ENCODE measurements around the gene ENTPD5. TPM values are rescaled to one million over a fixed set of nuclear protein-coding genes. Genes with fewer than 3 reads are reported as not detected.
"Not testable (repeated sequence)": the region's sequence is repeated elsewhere in the genome, so short reads cannot be mapped to it uniquely, and the experiment has no call there.

Gene ENTPD5
- total and polyA plus RNA-seq, 2 donors from 2014 or later, result 24.7 to 28.3 TPM

DNA sequence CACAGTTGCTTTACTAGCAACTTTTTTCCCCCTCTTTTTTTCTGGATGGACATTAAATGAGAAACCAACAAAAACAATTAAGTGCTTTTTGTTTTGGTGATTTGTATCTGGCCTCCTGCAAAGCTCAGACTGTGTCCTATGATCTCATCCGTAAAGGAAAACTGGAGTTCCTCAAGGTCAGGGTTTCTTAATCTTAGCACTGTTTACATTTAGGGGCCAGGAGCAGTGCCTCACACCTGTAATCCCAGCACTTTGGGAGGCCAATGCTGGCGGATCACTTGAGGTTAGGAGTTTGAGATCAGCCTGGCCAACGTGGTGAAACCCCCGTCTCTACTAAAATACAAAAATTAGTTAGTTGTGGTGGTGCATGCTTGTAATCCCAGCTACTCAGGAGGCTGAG lies 28.0 kb downstream of the ENTPD5 start:
- FAIRE-seq (no peak), DNase-seq (no peak)
- Histone ChIP-seq H3K27ac (ENCODE audit: low read depth in 2 of 2, low read length in 2 of 2) (no peak overlapping the region), H3K4me1 (ENCODE audit: control insufficient read depth in 2 of 3, insufficient read depth in 2 of 3, low read depth in 1 of 3, low read length in 3 of 3) (peaks cover 2 to 4% (median 2%) of the 10 kb centered on the region in 3 donors), H3K36me3 (ENCODE audit: control insufficient read depth in 2 of 3, insufficient read depth in 3 of 3, low read length in 3 of 3) (peaks cover 4 to 14% (median 11%) of the 10 kb centered on the region in 3 donors), H3K4me3 (ENCODE audit: low read length in 3 of 3) (no peak overlapping the region), H3K9me3 (ENCODE audit: control insufficient read depth in 2 of 3, insufficient read depth in 1 of 3, low read length in 3 of 3) (no peaks in the 10 kb centered on the region), H3K9ac (ENCODE audit: low read length in 3 of 3) (no peak overlapping the region), H3K27me3 (ENCODE audit: control insufficient read depth, insufficient read depth, low read length) (no peaks in the 10 kb centered on the region)
- intact Hi-C loops (cut with DNase I), result no loop called here
- no peak for TF ChIP-seq CTCF (IDR thresholded peaks at IDR 0.05; ENCODE audit: borderline replicate concordance, extremely low read depth, insufficient read depth)

DNA sequence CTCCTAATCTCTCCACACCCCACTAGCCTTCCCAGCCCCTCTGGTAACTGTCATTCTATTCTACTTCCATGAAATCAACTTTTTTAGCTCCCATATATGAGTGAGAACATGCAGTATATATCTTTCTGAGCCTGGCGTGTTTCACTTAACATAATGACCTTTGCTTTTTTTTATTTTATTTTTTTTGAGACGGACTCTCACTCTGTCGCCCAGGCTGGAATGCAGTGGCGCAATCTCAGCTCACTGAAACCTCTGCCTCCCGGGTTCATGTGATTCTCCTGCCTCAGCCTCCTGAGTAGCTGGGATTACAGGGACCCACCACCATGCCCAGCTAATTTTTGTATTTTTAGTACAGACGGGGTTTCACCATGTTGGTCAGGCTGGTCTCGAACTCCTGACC lies 30.4 kb downstream of the ENTPD5 start:
- H3K36me3 ChIP-seq (ENCODE audit: control insufficient read depth in 2 of 3, insufficient read depth in 3 of 3, low read length in 3 of 3), result peaks cover 6 to 18% (median 14%) of the 10 kb centered on the region in 3 donors
- intact Hi-C loops (cut with DNase I); H3K9me3 ChIP-seq (ENCODE audit: control insufficient read depth in 2 of 3, insufficient read depth in 1 of 3, low read length in 3 of 3); H3K27me3 ChIP-seq (ENCODE audit: control insufficient read depth, insufficient read depth, low read length); DNase-seq; H3K4me3 ChIP-seq (ENCODE audit: low read length in 3 of 3); H3K27ac ChIP-seq (ENCODE audit: low read depth in 2 of 2, low read length in 2 of 2); H3K4me1 ChIP-seq (ENCODE audit: control insufficient read depth in 2 of 3, insufficient read depth in 2 of 3, low read depth in 1 of 3, low read length in 3 of 3); FAIRE-seq; H3K9ac ChIP-seq (ENCODE audit: low read length in 3 of 3): not testable (repeated sequence)

DNA sequence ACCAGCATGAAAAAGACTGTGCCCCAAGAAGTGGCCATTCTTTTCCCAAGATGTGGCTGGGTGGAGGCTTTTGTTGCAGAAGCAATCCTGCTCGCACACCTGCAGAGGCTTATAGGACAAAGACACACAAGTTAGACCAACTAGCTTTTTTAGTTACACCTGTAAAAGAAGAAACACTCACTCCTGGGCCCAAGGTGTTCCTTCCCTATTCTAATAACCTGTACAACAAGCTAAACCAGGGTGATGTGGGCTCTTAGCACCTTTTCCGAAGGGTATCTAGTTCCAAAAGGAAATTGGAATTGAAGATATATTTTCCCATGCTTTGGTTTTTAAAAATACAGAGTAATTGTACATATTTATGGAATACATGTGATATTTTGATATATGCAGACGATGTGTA lies 31.0 kb downstream of the ENTPD5 start:
- intact Hi-C loops (cut with DNase I), result no loop called here
- no peak for FAIRE-seq
- TF ChIP-seq CTCF (IDR thresholded peaks at IDR 0.05; ENCODE audit: borderline replicate concordance, extremely low read depth, insufficient read depth), result no peak

GRCh38 chr14:73977896-73978295 lies 41.2 kb downstream of the ENTPD5 start:
- peaks cover 0 to 24% (median 6%) of the 10 kb centered on the region in 3 donors for H3K36me3 ChIP-seq (ENCODE audit: control insufficient read depth in 2 of 3, insufficient read depth in 3 of 3, low read length in 3 of 3)
- H3K27ac ChIP-seq (ENCODE audit: low read depth in 2 of 2, low read length in 2 of 2), result no peak overlapping the region
- H3K4me1 ChIP-seq (ENCODE audit: control insufficient read depth in 2 of 3, insufficient read depth in 2 of 3, low read depth in 1 of 3, low read length in 3 of 3), result peaks cover 0 to 24% (median 2%) of the 10 kb centered on the region in 3 donors
- DNase-seq (no peak), FAIRE-seq (no peak)
- H3K9me3 ChIP-seq (ENCODE audit: control insufficient read depth in 2 of 3, insufficient read depth in 1 of 3, low read length in 3 of 3), result no peaks in the 10 kb centered on the region
- no peaks in the 10 kb centered on the region for H3K27me3 ChIP-seq (ENCODE audit: control insufficient read depth, insufficient read depth, low read length)
- TF ChIP-seq CTCF (IDR thresholded peaks at IDR 0.05; ENCODE audit: borderline replicate concordance, extremely low read depth, insufficient read depth), result no peak
- no peak overlapping the region for H3K4me3 ChIP-seq (ENCODE audit: low read length in 3 of 3)
- intact Hi-C loops (cut with DNase I), result no loop called here
- no peak overlapping the region for H3K9ac ChIP-seq (ENCODE audit: low read length in 3 of 3)

More for the DNA sequence above, 31.0 kb downstream of the ENTPD5 start:
- H3K9ac ChIP-seq (ENCODE audit: low read length in 3 of 3), result no peak overlapping the region
- no peaks in the 10 kb centered on the region for H3K4me1 ChIP-seq (ENCODE audit: control insufficient read depth in 2 of 3, insufficient read depth in 2 of 3, low read depth in 1 of 3, low read length in 3 of 3)
- no peaks in the 10 kb centered on the region for H3K27me3 ChIP-seq (ENCODE audit: control insufficient read depth, insufficient read depth, low read length)
- no peak for DNase-seq
- peaks cover 6 to 19% (median 14%) of the 10 kb centered on the region in 3 donors for H3K36me3 ChIP-seq (ENCODE audit: control insufficient read depth in 2 of 3, insufficient read depth in 3 of 3, low read length in 3 of 3)
- H3K27ac ChIP-seq (ENCODE audit: low read depth in 2 of 2, low read length in 2 of 2), result no peak overlapping the region
- H3K9me3 ChIP-seq (ENCODE audit: control insufficient read depth in 2 of 3, insufficient read depth in 1 of 3, low read length in 3 of 3), result no peaks in the 10 kb centered on the region
- no peak overlapping the region for H3K4me3 ChIP-seq (ENCODE audit: low read length in 3 of 3)

Measured in kidney (tissue), 14 donors.